OCI-M2 (cell line): Measurements from ENCODE around the gene NRF1.
A peak's percentile ranks its signal among the peaks of the same experiment; 100 is the strongest.
"Not testable (repeated sequence)": the region's sequence is repeated elsewhere in the genome, so short reads cannot be mapped to it uniquely, and the experiment has no call there.

Experiments
- DNase-seq: peaks from one replicate; lab custom pipeline; 2025; ENCODE audit not compliant: unreplicated experiment; lab: John Stamatoyannopoulos, UW

NRF1 gene

DNA sequence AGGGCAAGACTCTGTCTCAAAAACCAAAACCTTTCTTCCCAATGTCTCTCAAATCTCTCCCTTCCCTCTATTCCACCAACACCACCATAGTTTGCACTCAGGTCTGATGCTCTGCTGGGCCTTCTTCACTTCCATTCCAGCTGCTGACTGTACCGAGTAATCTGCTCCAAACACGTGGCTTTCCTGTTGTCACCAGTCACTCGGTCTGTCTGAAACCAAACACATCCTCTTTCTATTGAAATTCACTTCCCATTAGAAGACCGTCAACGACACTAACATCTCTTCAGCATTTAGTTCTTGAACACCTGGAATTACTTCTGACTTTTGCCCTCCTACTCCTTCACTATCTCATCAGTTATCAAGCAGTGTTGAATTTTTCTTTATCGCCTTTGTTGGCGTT lies 4.7 kb upstream of the NRF1 start:
- no peak for DNase-seq

- no peak for DNase-seq
Observed at GRCh38 chr7:129607471-129608120, 3.9 kb upstream of the NRF1 start.

GRCh38 chr7:129609666-129610065 lies 1.9 kb upstream of the NRF1 start:
- no peak for DNase-seq

- no peak for DNase-seq
Observed at GRCh38 chr7:129610709-129611245, 743 bp upstream of the NRF1 start.

DNA sequence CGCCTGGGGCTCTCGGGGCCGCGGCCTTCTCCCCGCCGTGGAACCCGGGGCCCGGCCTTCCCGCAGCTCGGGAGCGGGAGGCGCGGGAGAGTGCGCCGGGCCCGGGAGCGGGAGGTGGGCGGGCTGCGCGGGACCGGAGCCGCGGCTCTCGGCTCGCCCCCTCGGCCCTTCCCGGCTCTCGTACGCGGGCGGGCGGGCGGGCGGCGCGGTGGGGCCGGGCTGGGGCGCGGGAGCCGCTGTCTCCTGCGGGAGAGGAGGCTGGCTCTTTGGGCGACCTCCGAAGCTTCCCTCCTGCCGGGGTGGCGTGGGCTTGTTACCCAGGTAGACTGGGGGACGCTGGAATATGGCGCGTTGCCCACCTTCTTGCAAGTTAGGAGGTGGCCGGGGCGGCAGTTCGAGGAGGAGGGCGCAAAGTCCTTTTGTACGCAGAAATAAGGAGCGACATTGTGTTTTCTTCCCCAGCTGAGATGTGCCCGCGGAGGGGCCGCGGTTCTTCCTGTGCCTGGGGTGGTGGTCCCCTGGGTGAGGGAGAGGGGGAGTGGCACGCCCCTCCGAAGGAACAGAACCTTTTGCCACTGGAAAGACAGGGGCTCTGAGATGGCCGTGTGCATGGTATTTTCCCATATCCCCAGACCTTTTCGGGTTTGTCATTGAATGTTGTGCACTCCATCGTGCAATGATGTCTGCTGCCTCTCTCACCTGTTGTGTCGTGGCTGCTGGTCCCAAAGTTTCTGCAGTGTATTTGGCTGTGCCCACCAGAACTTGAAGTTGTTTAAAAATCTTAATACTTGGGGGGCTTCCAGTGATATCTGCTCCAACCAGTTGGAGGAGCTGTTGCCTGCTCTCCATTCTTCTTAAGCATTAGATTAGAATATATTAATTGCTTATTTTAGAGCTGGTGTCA lies 844 bp downstream of the NRF1 start:
- DNase-seq: no peak

- no peak for DNase-seq
Observed at GRCh38 chr7:129613016-129613337, 1.5 kb downstream of the NRF1 start.

GRCh38 chr7:129615018-129615417 lies 3.5 kb downstream of the NRF1 start:
- DNase-seq: no peak

DNA sequence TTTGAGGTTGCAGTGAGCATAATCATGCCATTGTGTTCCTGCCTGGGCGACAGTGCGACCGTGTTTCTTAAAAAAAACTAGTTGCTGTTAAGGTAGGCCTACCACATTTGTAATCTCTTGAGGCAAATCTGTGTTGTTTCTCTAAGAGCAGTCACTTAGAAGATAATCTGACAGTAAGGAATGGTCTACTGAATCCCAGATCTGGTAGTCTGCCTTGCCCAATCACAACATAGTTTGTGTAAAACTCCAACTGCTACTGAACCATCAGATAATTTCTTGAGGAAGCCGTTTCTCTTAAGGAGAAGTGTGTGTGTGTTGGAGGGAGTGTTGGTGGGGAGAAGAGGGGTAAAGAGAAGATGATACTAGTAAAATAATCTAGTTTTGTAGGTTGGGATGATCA lies 5.0 kb downstream of the NRF1 start:
- no peak for DNase-seq

GRCh38 chr7:129617178-129617577 lies 5.7 kb downstream of the NRF1 start:
- no peak for DNase-seq

DNA sequence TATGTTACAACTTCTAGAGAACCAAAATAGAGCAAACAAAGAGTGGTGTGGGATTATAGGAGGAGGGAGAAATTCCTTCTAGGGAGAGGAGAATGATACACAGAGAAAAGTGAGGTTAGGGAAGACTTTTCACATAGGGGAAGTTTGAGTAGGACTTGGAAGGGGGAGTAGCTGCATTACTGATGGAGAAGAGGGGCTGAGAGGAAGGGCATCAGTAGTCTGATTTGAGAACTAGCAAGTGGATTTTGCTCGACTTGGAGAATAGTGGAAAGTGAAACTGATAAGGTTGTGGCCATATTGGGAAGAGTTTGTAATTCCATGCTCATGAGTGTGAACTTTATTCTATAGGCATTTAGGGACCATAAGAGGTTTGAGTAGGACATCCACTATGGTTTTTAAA lies 6.1 kb downstream of the NRF1 start:
- DNase-seq: no peak

- no peak for DNase-seq
Observed at GRCh38 chr7:129626896-129627295, 15.4 kb downstream of the NRF1 start.

DNA sequence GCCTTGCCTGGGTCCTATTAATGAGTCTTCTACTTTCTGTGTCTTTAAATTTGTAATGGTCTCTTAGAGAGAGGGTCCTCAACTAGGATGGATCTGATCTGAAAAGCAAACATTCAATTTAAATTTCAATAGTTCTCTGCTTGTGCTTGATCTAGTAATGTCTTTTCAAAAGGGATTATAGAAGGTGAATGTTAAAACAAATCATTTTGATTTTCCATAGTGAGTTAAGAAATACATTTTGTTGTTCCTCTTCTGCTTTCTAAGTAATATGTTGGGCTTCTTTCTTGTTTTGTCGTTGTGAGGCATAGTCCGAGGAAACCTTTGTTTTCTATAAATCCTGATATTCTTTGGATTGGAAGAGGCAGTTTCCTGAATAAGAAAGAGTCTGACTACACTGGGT lies 18.8 kb downstream of the NRF1 start:
- DNase-seq: no peak

- no peak for DNase-seq
Observed at GRCh38 chr7:129634361-129635034, 23.0 kb downstream of the NRF1 start.

DNA sequence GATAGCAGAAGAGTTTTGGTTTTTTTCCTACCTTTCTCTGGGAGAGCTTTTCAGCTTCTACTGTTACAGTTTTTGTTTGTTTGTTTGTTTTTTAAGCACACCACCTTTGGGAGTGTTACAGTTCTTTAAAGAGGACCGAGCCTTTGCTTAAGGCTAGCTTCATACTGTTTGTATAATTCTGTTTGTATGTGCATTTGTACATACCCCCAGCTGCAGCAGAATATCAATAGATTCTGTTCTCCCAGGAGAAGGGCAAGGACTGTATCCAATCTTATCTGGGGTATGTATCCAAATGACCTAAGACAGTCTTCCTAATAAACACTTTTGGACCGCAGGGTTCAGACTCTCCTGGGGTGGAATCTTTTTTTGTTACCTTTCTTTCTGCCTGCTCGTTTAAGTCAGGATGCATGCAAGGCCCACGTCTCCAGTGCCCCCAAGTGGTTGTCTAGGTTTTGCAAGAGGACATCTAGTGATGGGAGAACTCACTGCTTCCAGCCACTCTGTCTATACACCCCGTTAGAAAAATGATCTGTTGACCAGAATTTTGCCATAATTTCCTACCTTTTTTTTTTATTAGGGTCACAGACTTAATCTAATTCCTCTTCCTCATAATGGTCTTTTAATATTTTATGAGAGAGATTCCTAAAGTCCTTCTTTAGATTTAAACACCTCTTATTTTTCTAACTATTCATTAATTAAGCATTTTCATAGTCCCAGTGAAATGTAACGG lies 23.9 kb downstream of the NRF1 start:
- peak; percentile 69 for DNase-seq

DNA sequence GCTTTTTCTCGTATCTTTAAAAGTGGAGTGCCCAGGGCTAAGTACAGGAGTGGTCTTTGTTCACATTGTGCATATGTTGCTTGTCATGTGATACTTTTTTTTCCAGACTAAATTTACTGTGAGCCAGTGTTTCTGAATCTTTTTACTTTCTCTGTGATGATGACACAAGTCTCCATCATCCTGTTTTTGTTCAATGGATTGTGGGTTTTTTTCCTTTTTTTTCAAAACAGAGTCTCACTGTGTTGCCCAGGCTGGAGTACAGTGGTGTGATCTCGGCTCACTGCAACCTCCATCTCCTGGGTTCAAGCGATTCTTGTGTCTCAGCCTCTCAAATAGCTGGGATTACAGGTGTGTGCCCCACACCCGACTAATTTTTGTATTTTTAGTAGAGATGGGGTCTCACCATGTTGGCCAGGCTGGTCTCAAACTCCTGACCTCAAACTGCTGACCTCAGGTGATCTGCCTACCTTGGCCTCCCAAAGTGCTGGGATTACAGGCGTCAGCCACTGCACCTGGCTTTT lies 24.6 kb downstream of the NRF1 start:
- not testable (repeated sequence) for DNase-seq

GRCh38 chr7:129636641-129637040 lies 25.1 kb downstream of the NRF1 start:
- no peak for DNase-seq

- DNase-seq: no peak
Observed at GRCh38 chr7:129640400-129640799, 28.9 kb downstream of the NRF1 start.

- DNase-seq: no peak
Observed at GRCh38 chr7:129642871-129643549, 31.5 kb downstream of the NRF1 start.

DNA sequence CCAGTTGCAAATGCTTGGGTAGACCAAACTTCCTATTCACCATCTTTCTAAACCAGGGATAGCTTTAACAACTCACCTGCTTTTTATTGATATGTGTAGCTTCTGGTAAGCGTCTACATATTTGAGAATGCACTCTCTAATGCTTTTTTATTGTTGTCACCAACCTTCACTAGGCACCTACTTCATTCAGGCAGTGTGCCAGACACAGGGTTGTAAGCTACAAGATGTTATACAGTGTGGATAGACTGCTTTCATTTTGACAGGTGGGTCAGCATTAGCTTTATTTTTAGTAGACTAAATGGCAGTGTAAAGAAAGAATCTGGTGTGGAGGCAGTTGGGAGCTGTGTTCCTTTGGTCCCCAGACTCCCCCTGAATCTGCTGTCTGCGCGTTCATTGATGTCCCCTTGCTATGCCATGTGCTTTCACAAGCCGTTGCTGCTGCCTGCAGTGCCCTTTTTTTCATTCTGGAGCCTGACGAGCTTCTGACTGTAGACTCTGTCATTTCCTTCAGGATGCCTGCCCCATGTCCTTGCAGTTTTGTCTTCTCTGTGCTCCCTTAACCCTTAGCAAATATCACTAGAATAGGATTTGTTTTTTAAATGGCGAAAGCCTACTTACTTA lies 32.1 kb downstream of the NRF1 start:
- DNase-seq: no peak
